Activated T-cell treated with anti-CD3 and anti-CD28 coated beads, Interleukin-2, amount 50 U/mL, for 4 hours (primary cell): Measurements from ENCODE around the gene HELZ2. TPM values are rescaled to one million over a fixed set of nuclear protein-coding genes. Genes with fewer than 3 reads are reported as not detected.
A peak's percentile ranks its signal among the peaks of the same experiment; 100 is the strongest.
"Not testable (repeated sequence)": the region's sequence is repeated elsewhere in the genome, so short reads cannot be mapped to it uniquely, and the experiment has no call there.

ENCODE experiments used
- ATAC-seq, 2 donors: fragments of 200-7000 bp; cut with Tn5 transposase; one replicate each; pipeline ENCODE4 v1.10.0; 2021
- DNase-seq: peaks from one replicate; pipeline ENCODE4 v3.0.0-alpha.2; 2020
- H3K27me3 Mint-ChIP-seq: one replicate; pipeline ENCODE4 v1.8.0; 2021; ENCODE audit warnings: low read depth, mixed read lengths
- H3K36me3 Mint-ChIP-seq: one replicate; pipeline ENCODE4 v1.8.0; 2022; ENCODE audit warnings: mixed read lengths; ENCODE audit not compliant: insufficient read depth
- H3K4me1 Mint-ChIP-seq: one replicate; pipeline ENCODE4 v1.8.0; 2021; ENCODE audit warnings: low read depth, mixed read lengths
- H3K4me3 Mint-ChIP-seq: one replicate; pipeline ENCODE4 v1.8.0; 2021; ENCODE audit warnings: mild to moderate bottlenecking, moderate library complexity, mixed read lengths
- H3K9me3 Mint-ChIP-seq: one replicate; pipeline ENCODE4 v1.8.0; 2021; ENCODE audit warnings: mixed read lengths
- total RNA-seq, 3 donors: library from RNA; stranded (reverse); gene quantifications; one replicate each; pipeline ENCODE4 v1.2.1, GENCODE V29; 2021

The HELZ2 gene
- total RNA-seq, 3 donors from 2014 or later, result 7.4 to 11.9 (median 7.8) TPM

DNA sequence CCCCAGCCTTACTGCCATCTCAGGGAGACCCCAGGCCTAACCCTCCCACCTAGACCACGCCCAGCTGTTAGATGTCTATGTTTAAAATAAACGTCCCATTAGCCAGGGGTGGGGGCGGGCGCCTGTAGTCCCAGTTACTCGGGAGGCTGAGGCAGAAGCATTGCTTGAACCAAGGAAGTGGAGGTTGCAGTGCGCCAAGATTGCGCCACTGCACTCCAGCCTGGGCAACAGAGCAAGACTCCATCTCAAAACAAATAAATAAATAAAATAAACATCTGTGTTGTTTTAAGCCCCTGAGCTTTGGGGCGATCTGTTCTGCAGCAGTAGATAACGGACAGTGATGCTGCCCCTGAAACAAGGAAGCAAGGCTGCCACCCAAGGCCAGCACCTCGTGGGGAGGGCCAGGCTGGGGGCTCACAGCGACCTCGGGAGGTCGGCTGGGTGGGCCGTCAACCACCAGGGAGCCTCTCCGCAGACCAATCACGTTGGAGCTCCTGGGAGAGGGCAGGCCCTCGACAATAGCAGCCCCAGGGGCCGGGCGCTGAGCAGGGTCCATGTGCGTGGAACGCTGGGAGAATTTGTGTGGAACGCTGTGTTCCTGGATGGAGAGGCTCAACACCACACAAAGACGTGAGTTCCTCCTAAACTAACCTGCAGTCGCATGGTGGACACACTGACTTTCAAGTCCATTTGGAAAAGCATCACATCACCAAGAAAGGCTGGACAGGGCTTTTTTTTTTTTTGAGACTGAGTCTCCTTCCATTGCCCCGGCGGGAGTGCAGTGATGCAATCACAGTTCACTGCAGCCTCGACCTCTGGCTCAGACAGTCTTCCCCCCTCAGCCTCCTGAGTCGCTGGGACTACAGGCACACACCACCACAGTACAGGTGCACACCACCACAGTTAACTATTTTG is 1.0 kb upstream of the HELZ2 start:
- DNase-seq (no peak), ATAC-seq (no peak)
- Mint-ChIP-seq H3K27me3 (no peaks in the 10 kb centered on the region), H3K4me1 (peaks cover 2% of the 10 kb centered on the region), H3K9me3 (no peaks in the 10 kb centered on the region), H3K36me3 (no peaks in the 10 kb centered on the region), H3K4me3 (peak overlapping the region; percentile 65)

DNA sequence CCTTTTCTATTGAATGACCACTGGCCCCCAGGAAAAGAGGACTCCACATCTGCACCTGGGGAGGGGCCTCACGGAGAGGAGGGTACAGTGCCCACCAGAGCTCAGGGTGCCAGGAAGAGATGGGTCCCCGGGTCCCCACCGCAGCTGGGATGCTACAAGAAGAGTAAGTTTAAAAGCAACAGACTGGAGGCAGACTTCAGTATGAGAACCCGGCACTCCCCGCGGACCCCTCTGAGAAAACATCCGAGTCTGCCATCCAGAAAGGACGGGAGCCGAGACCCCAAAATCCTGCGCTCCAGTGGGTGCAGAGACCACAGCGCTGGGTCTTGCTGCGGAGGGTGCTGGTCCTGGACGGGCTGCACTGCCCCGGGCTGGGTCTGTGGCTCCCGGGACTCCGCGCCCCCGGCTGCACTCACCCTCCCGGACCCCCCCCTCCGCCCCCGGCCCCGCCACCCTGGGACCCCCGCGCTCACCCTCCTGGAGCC is 350 bp downstream of the HELZ2 start:
- Mint-ChIP-seq H3K36me3 (no peaks in the 10 kb centered on the region), H3K9me3 (no peaks in the 10 kb centered on the region), H3K4me1 (peaks cover 8% of the 10 kb centered on the region), H3K27me3 (no peaks in the 10 kb centered on the region), H3K4me3 (peak overlapping the region; percentile 81)
- peak; percentile 11 to 42 for ATAC-seq
- no peak for DNase-seq

DNA sequence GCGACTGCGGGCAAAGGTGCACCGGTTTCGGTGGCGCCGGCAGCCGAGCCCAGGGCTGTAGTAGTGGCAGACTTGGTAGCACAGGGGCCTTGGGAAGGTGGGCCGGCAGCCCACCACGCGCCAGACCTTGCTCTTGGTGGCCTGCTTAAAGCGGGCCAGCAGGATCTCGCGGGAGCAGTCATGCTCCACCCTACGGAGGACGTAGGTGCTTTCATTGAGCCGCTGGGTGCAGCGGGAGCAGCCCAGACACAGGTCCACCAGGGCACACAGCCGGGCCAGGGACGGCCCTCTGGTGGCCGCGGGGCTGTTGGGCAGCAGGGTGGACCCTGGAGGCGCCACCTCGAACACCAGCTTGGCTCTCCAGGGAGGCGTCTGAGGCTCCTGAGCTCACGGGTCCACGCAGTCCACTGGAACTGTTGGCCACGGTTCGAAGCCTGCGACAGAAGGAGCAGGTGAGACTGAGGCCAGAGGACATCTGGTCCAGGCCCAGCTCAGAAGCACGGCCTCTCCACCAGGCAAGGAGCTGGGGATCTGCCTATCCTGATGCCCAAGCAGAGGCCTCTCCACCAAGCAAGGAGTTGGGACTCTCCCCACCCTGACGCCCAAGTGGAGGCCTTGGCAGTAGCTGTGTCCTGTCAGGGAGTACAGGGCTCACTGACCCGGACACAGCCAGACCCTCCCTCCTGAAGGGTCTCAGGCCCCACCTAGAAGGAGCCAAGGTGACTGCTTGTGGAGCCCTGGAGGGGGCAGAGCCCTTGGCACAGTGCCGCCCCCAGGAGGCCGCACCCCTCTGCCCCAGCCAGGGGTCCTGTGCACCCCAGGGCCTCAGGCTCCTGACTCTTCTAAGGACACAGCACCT is 1.0 kb downstream of the HELZ2 start:
- peak; percentile 6 to 13 for ATAC-seq

DNA sequence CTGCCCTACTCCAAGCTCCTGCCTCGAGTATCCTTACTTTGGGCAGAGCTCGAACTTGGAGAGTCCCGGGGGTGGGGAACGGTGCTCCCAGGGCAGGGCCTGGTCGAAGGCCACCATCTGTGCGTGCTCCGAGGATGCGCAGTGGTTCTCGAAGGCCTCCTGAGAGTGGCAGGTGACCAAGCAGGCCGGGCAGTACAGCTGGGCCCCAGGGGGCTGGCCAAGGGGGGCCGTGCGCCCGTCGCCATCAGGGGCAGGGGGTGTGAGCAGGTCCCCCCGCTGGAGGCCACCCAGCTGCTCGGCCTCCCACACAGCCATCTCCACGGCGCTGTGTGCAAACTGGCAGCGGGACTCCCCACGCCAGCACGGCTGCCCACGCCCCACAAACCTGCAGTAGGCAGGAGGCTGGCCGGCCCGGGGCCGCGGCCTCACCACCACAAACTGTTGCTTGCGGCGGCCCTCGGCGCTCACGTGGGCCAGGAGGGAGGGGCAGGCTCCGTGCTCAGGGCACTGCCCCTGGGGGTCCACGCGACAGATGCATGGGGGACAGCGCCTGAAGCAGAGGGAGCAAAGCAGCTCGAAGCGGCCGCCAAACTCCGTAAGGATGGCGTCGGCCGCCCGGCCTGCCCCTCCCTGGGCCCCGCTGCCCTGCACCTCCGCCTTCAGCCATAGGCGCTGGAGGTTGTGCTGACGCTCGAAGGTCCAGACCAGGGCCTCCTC is 1.8 kb downstream of the HELZ2 start:
- H3K27me3 Mint-ChIP-seq, result no peaks in the 10 kb centered on the region
- ATAC-seq (no peak), DNase-seq (no peak)
- peaks cover 19% of the 10 kb centered on the region for H3K4me1 Mint-ChIP-seq
- no peak overlapping the region for H3K4me3 Mint-ChIP-seq
- H3K36me3 Mint-ChIP-seq, result no peaks in the 10 kb centered on the region
- H3K9me3 Mint-ChIP-seq, result no peaks in the 10 kb centered on the region

More for the DNA sequence above, 1.0 kb downstream of the HELZ2 start:
- Mint-ChIP-seq H3K9me3 (no peaks in the 10 kb centered on the region), H3K4me3 (peak overlapping the region; percentile 81), H3K27me3 (no peaks in the 10 kb centered on the region), H3K4me1 (peaks cover 12% of the 10 kb centered on the region), H3K36me3 (no peaks in the 10 kb centered on the region)
- DNase-seq, result no peak

DNA sequence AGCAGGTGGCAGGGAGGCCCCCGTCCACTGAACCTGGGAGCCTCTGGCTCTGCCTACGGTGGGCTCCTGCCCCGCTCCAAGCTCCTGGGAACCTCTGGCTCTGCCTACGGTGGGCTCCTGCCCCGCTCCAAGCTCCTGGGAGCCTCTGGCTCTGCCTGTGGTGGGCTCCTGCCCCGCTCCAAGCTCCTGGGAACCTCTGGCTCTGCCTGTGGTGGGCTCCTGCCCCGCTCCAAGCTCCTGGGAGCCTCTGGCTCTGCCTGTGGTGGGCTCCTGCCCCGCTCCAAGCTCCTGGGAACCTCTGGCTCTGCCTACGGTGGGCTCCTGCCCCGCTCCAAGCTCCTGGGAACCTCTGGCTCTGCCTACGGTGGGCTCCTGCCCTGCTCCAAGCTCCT is 3.0 kb downstream of the HELZ2 start:
- not testable (repeated sequence) for H3K27me3 Mint-ChIP-seq, ATAC-seq, H3K9me3 Mint-ChIP-seq, DNase-seq, H3K4me3 Mint-ChIP-seq, H3K36me3 Mint-ChIP-seq
- H3K4me1 Mint-ChIP-seq, result peaks cover 22% of the 10 kb centered on the region

DNA sequence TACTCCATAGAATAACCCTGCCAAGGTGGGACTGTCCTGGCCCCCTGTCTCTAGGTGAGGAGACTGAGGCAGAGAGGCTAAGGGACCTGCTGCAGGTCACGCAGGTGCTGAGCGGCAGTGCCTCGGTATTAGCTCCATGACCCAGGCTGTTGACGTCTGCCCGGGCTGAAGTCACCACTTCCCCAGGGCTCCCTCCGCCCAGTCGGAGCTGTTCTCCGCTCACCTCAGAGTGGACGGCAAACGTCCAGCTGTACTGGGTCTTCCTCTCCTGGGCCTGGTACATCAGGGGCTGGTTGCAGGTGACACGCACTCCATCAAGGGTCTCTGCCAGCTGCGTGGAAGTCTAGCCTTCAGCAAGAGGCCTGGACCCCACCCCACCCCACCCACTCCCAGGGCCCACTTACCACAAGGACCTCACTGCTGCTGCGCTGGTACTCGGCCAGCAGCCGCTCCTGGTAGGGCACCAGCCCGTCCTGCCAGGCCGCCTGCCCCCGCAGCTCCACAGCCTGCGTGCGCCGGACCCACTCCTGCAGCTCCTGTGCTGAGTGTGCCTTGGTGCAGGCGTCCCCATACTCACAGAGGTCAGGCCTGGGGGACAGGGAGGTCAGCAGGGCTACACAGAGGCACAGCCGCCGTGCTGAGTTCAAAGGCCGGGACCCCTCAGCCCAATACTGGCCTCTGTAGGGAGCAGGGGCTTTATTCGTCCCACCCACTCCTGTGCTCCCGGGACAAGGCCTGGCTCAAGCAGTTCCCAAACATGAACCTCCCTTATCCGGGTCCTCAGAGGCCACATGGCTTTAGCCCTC is 3.6 kb downstream of the HELZ2 start:
- Mint-ChIP-seq H3K4me3 (no peak overlapping the region), H3K9me3 (no peaks in the 10 kb centered on the region), H3K4me1 (peaks cover 22% of the 10 kb centered on the region), H3K36me3 (peaks cover 3% of the 10 kb centered on the region), H3K27me3 (no peaks in the 10 kb centered on the region)
- no peak for ATAC-seq
- no peak for DNase-seq

DNA sequence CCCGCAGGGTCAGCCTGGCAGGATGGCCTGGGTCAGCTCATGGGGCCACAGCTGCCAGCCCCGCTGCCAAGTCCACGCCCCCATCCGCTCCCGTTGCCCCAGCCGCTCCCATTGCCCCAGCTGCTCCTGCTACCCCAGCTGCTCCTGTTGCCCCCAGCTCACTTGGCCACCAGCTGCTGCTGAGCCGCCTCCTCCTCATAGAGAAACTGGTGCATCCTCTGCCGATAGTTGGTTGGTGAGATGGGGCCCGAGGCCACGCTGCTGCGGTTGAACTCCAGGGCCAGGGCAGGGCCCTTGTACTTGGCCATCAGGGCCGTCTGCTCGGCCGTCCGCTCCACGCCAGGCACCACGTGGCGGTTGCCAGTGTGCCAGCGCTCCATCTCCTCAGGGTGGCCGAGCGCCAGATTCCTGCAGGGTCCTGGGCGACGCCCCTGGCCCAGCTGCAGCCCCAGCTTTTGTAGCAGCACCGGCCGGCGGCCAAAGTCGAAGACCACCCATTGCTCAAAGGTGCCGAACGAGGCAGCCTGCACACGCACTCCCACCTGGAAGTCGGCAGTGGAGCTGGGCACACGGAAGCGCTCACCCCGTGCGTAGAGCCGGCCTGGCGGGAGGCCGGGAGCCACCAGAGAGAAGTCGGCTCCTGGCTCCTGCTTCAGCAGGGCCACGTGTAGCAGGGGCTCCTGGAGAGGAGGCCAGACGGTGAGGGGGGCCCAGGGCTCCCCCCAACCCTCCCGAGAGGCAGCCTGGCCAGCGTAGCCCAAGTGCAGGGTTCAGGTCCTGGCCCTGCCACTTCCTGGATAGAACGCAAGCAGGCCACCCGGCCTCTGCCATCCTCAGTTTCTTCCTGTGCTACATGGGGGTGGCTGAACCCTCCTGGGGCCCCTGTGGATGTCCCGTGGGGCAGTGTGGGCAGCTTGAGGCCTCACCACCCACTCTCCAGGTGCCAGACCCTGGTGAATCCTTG is 4.8 kb downstream of the HELZ2 start:
- Mint-ChIP-seq H3K4me3 (peak overlapping the region; percentile 11), H3K36me3 (peaks cover 5% of the 10 kb centered on the region), H3K4me1 (peaks cover 22% of the 10 kb centered on the region), H3K9me3 (no peaks in the 10 kb centered on the region), H3K27me3 (no peaks in the 10 kb centered on the region)
- DNase-seq (no peak), ATAC-seq (no peak)

DNA sequence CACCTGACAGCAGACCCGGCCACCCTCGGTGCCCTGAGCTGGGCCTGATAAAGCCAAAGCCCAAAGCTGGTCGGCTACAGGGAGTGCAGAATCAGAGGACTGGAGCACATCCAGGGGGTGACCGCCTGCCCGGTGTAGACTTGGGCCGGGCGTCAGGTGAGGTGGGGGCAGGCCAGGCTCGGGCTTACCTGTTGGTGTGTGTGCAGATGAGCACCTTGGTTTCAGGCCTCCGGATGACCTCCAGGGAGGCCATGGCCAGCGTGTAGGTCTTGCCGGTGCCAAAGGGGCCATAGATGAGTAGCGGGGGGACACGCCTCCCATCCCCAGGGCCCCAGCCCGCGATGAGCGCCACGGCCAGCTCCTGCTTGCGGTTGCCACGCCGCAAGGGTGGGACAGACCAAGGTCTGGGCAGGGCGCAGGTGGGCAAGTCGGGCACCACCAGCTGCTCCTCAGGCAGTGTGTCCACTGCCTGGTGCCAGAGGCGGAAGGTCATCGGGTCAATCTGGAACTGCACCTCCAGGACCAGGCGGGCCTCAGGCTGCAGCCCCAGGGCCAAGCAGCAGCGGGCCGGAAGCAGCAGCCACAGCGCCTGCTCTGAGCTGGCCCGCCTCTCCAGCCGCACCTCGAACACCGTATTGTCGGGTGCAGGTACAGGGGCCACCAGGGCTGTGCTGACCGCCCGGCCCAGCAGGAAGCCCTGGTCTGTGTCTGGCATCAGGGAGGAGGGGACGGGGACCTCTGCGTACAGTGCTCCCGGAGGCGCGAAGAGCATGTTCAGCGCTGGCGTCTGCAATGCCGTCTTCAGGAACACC is 5.7 kb downstream of the HELZ2 start:
- H3K4me1 Mint-ChIP-seq, result peaks cover 20% of the 10 kb centered on the region
- H3K9me3 Mint-ChIP-seq, result no peaks in the 10 kb centered on the region
- H3K27me3 Mint-ChIP-seq, result no peaks in the 10 kb centered on the region
- DNase-seq (no peak), ATAC-seq (peak; percentile 13 to 25)
- peak overlapping the region; percentile 60 for H3K4me3 Mint-ChIP-seq
- peaks cover 5% of the 10 kb centered on the region for H3K36me3 Mint-ChIP-seq

DNA sequence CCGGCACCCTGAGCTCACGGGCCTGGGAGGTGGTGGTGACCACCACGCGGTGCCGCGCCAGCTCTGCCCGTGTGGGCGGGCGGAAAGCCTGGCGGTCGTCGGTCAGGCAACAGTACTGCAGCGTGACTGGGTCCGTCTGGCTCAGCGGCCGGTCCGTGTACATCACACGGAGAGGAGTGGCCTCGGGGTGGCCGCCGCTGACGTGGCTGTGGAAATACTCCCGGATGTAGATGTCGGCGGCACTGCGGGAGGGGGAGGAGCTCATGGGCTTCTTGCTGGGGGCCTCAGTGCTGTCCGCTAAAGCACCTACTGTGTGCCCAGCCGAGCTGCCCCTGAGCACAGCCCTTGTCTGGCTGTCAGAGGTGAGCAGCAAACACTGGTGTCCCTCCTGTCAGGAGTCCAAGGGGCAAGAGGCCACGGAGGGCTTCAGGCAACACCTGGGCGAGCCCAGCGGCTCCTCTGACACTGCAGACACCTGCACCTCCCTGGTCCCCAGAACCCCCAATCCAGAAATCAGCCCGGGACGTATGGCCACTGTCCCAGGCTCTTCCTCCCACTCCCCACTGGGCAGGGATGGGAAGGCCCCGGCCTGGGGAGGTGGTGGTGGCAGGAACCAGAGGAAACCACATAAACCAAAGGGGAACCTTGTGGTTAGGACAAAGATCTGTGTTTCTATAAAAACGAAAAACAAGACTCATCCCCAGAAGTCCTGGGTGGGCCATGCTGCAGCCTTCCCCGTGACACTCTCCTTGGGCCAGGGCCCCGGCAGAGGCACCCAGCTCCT is 6.5 kb downstream of the HELZ2 start:
- ATAC-seq, result peak; percentile 88 to 89
- Mint-ChIP-seq H3K27me3 (no peaks in the 10 kb centered on the region), H3K4me1 (peaks cover 20% of the 10 kb centered on the region), H3K36me3 (peaks cover 5% of the 10 kb centered on the region), H3K4me3 (peak overlapping the region; percentile 60), H3K9me3 (no peaks in the 10 kb centered on the region)
- DNase-seq, result peak; percentile 40

DNA sequence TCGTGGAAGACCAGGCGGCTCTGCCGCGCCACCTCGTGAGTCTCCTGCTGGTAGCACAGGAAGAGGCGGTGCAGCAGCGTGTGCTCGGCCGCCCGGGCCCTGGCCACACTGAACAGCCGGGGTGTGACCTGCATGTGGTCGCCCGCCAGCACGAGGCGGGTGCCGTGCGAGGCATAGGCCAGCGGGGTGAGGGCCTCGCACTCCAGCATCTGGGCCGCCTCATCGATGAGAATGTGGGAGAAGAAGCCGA is 7.0 kb downstream of the HELZ2 start:
- H3K9me3 Mint-ChIP-seq, result no peaks in the 10 kb centered on the region
- no peak for DNase-seq
- H3K4me1 Mint-ChIP-seq, result peaks cover 20% of the 10 kb centered on the region
- peaks cover 5% of the 10 kb centered on the region for H3K36me3 Mint-ChIP-seq
- no peak for ATAC-seq
- H3K4me3 Mint-ChIP-seq, result no peak overlapping the region
- no peaks in the 10 kb centered on the region for H3K27me3 Mint-ChIP-seq

DNA sequence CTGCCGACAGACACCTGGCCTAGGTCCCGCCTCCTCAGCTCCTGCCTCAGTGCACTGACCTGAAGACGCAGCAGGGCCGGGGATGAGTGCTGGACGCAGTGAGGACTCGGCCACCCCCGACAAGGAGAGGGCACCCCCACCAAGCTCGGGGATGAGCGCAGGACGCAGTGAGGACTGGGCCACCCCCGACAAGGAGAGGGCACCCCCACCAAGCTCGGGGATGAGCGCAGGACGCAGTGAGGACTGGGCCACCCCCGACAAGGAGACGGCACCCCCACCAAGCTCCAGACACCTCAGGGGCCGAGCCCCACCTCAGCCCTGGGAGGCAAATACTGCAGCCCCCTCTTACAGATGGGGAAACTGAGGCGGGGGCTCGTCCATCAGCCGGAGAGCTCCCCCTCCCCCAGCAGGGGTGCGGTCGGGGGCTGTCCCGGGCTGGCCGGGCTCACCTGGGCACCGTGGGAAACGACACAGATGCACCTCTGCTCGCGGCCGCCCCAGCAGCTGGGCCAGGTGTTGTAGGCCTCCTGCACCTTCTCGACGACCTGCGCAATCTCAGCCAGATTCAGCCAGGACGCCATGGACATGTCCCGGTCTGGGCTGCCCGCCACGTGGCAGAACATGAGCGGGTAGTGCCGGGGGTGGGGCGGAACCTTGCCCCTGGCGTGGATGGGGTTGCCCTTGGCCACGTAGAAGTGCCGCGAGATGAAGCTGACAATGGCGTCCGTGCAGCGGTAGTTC is 7.5 kb downstream of the HELZ2 start:
- Mint-ChIP-seq H3K9me3 (no peaks in the 10 kb centered on the region), H3K36me3 (peaks cover 5% of the 10 kb centered on the region), H3K27me3 (no peaks in the 10 kb centered on the region), H3K4me1 (peaks cover 20% of the 10 kb centered on the region), H3K4me3 (no peak overlapping the region)
- ATAC-seq, result no peak
- DNase-seq, result no peak
